CD4-positive, alpha-beta T cell treated with Interleukin-2 at 100 ng/mL for 4 hours (primary cell): Measurements from ENCODE around the gene MYT1.

ENCODE experiments used
- DNase-seq: peaks from one replicate; pipeline ENCODE4 v3.0.0-alpha.2; 2020; ENCODE audit warnings: low spot score

The MYT1 gene

GRCh38 chr20:64191002-64191401 is 26.8 kb downstream of the MYT1 start:
- DNase-seq, result no peak

- DNase-seq, result no peak
These were observed 28.2 kb downstream of the MYT1 start for GRCh38 chr20:64192406-64192805.

GRCh38 chr20:64193058-64193457 is 28.8 kb downstream of the MYT1 start:
- DNase-seq, result no peak

- DNase-seq, result no peak
These were observed 30.0 kb downstream of the MYT1 start for GRCh38 chr20:64194269-64194668.

DNA sequence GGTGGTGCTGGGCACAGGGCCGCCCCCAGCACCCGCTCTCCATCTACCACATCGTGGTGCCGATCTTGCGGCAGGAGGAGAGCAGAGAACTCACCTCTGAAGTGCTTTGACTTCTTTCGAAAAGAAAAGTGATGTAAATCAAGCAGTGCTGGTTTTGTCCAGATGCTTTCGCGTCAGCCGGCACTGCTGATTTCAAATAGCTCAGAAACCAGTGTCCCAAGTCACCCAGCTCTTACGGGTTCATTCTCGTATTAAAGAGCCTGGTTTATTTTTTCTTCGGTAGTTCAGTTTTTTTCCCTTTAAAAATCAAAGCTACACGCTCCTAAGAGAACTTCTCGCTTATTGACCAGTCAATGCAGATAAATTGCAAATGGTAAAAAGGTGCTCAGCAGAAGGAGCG is 32.1 kb downstream of the MYT1 start:
- no peak for DNase-seq

DNA sequence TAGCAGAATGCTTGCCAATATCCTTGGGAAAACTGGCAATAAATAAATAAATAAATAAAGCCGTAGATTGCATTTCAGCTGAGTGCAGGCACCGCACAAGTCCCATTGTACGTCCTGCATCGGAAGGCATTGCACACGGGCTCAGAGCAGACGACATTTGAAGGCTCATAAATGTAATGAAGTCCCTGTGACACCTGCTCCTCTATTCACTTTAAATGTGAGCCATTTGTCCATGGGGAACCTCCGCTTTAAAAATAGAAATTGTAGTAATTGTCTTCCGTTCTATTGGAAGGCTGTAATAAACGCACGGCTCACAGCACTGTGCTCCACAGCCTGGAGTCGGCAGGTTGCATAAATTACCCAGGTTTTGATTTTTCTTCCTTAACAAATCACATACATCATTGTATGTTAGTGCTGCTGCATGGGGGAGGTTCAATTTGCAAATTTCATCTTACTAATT is 32.6 kb downstream of the MYT1 start:
- DNase-seq, result no peak

- DNase-seq, result no peak
These were observed 34.1 kb downstream of the MYT1 start for GRCh38 chr20:64198347-64198746.

DNA sequence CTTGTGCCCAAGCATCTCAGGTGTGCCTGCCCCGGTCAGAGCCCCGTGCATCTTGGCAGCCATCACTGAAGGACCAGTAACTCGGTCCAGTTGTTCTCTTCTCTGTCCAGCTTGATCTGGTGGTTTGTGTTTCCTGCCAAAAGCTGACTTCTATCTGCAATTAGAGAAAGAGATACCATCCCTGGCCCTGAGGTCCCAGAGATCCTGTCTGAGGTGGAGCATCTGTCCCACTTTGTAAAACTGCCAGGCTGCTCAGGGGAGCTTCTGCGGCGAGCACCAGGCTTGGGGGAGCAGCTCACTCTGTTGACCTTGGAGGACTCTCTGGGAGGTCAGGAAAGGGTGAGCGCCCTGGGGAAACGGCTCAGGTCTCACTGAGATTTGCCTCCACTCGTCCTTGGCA is 35.1 kb downstream of the MYT1 start:
- DNase-seq, result no peak

DNA sequence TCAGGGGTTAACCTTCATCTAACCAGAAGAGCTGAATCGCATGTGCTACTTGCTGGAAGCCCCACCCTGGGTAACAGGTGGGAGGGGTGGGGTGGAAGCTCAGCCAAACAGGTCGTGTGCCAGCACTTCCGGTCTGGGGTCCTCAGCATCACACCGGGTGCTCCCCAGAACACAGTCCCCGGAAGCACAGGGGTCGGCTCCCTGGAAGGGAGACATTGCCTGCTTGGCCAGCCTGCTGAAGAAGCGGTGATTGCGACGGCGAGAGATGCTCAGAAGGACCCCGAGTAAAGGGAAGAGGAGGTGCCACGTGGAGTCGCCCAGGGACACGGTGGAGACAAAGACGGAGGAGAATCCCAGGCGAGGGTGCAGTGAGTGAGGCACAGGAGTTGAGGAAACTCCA is 36.5 kb downstream of the MYT1 start:
- DNase-seq, result no peak

DNA sequence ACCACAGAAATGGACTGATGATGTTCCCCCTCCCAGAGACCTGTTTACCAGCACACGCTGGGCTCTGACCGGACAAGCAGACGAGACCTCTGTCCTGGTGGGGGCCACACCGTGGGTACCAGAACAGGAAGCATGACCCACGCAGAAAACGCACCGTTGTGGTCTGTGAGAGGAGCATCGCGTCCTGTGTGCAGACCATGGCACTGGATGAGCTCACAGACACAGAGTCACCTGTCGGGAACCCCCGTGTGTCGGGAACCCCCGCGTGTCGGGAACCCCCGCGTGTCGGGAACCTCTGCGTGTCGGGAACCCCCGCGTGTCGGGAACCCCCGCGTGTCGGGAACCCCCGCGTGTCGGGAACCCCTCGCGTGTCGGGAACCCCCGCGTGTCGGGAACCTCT is 37.4 kb downstream of the MYT1 start:
- no peak for DNase-seq

DNA sequence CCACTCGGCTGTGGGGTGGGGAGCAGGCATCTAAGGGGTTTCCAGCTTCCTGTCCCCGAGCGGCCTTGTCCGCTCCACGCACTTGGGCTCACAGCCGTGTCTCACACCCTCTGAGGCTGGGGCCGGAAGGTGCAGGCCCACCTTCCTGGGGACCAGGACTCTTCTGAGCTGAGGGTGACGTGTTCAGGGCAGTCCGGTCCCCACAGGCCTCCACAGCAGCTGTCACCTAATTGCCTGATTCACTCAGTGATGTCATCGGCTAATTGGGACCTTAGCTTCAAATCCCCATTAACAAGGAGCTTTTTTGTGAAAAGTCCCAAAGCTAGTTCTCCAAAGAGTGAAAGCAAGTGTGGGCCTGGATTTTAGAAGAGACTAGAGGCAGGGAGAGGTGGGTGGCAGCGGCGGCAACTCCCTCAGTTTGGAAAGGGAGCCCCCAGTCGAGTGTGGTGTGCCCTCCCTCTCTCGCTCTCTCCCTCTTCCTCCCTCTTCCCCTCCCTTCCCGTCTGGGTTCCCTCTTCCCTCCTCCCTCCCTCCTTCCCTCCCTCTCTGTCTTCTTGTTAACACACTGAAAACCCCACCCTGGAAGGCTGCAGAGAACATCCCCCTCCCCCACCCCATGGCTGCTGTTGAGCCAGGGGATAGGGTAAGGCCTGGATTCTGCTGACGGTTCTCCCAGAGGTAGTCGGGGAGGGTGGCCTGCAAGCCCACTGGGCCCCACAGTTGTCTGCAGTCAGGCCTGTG is 39.0 kb downstream of the MYT1 start:
- DNase-seq, result no peak

GRCh38 chr20:64205611-64206026 is 41.4 kb downstream of the MYT1 start:
- DNase-seq, result no peak

GRCh38 chr20:64206614-64207013 is 42.4 kb downstream of the MYT1 start:
- no peak for DNase-seq

DNA sequence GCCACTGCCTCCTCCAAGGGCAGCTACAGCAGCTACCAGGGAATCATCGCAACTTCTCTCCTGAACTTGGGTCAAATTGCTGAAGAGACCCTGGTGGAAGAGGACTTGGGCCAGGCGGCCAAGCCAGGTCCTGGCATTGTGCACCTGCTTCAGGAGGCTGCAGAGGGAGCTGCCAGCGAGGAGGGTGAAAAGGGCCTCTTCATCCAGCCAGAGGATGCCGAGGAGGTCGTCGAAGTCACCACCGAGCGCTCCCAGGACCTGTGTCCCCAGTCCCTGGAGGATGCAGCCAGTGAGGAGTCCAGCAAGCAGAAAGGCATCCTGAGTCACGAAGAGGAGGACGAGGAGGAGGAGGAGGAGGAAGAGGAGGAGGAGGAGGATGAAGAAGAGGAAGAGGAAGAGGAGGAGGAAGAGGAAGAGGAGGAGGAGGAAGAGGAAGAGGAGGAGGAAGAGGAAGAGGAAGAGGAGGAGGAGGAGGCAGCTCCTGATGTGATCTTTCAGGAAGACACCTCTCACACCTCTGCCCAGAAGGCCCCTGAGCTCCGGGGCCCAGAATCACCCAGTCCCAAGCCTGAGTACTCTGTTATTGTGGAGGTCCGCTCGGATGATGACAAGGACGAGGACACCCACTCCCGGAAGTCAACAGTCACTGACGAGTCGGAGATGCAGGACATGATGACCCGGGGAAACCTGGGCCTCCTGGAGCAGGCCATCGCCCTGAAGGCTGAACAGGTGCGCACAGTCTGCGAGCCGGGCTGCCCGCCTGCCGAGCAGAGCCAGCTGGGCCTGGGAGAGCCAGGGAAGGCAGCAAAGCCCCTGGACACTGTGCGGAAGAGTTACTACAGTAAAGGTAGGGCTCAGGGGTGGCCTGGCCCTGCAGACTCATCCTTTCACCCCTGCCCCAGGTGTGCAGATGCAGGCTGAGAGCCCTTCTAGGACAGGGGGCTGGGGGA is 43.7 kb downstream of the MYT1 start:
- DNase-seq, result no peak

GRCh38 chr20:64209148-64209547 is 44.9 kb downstream of the MYT1 start:
- DNase-seq, result no peak

DNA sequence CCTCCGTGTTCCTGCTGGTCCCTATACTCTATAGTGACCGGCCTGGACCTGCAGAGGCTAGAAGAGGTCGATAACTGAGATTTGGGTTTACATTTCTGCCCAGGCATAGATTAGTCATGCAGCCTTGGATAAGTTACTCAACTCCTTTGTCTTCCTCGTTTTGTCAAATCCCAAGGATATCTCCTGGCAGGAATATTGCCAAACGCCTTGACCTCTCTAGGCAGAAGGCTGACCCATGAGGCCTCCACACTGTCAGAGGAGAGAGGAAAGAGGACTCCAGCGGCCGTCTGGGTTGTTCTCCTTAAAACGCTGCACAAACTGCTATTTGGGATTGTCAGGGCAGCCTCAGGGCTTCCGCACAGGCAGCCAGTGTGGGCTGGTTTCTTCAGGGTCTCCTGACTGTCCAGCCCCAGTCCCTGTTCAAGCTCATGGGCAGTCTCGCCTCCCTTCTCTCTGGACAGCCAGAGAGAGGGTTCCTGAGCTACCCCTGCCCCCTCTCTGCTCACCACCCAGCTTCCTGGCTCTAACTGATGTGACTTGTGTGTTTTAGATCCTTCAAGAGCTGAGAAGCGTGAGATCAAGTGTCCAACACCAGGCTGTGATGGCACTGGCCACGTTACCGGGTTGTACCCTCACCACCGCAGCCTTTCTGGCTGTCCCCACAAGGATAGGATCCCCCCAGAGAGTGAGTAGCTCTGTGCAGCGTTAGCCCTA is 46.6 kb downstream of the MYT1 start:
- DNase-seq, result no peak

DNA sequence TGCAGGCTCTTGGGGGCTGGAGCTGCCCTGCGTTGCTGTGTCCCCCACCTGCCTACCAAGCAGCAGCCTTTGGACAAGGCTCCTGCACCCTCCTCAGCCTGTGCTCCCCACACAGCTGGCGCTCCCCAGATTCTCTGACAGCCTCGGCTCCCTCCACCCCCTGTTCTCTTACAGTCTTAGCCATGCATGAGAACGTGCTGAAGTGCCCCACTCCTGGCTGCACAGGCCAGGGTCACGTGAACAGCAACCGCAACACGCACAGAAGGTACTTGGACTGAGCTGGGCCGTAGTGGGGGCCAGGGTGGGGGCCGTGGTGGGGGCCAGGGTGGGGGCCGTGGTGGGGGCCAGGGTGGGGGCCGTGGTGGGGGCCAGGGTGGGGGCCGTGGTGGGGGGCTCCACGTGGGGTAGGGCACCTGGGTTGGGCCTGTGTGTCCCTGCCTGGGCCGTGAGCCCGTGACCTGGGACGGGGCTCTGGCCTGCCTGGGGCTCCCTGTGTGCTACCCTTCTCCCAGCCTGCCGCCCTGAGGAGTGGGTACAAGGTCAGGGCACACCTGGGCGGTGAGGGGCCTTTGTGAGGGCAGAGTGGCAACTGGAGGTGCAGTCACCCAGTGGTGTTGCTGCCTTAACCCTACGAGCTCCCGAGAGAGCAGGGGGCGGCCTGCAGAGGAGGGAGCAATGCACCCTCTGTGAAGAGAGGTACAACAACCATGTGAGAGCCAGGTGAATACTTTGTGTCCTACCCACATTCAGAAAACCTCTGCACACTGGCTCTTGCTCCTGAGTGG is 47.8 kb downstream of the MYT1 start:
- no peak for DNase-seq

DNA sequence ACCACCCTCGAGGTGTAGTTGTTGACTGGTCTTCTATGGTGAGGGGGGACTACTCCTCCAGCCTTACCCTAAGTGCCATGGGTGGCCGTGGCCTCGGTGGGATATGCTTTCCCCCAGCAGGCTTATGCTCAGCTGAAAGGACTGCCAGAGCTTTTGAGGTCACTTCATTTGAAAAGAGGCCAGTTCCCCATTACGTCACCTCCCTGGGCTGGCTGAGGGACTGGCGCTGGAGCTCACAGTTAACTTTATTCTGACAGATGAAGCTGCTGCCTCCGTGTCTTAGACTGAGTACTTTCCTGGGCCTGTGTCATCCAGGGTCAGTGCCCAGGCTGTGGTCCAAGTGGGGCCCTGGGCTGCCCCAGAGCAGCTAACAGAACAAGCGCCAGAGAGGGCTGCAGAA is 48.5 kb downstream of the MYT1 start:
- DNase-seq, result no peak

GRCh38 chr20:64214113-64214512 is 49.9 kb downstream of the MYT1 start:
- DNase-seq, result no peak

DNA sequence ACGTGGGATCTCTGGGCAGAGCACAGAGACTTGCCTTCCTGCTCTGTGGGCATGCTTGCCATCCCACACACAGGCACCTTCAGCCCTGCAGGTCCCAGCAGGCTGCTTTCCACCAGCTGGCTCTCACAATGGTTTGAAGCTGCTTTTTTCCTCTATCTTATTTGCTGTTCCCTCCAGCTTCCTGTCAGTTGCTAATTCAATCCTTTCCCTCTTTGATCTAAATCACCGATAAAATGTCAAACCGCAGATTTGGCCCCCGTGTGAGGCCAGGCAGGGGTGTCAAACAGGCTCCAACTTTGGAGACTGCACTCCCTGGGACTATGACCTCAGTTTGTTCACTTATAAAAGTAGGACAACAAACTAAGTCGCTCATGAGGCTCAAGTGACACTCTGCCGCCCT is 50.7 kb downstream of the MYT1 start:
- DNase-seq, result no peak

- no peak for DNase-seq
These were observed 51.8 kb downstream of the MYT1 start for GRCh38 chr20:64216036-64216435.

DNA sequence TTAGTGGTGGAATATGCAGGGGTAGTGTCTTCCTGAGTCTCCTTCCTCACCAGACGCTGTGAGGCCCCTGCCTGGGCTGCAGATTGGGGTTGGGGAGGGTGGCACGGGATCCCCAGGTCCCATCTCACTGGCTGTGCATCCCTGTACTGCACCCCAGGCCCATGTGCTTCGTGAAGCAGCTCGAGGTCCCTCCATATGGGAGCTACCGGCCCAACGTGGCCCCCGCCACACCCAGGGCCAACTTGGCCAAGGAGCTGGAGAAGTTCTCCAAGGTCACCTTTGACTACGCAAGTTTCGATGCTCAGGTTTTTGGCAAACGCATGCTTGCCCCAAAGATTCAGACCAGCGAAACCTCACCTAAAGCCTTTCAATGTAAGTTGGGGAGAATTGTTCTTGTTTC is 52.7 kb downstream of the MYT1 start:
- DNase-seq, result no peak
